DOHH2 (cell line): ENCODE measurements around the gene TSSK2.

Source experiments
- CTCF ChIP-seq: fragments of 200-600 bp; sonication (generic); IDR thresholded peaks from one replicate; pipeline ENCODE4 v1.5.1; 2014; ENCODE audit warnings: antibody characterized with exemption, mild to moderate bottlenecking, low read depth, low read length; ENCODE audit not compliant: poor library complexity, severe bottlenecking
- EZH2phosphoT487 ChIP-seq: fragments of 200-600 bp; sonication (generic); IDR thresholded peaks from 2 replicates; pipeline ENCODE4 v1.6.1; 2017; ENCODE audit warnings: borderline replicate concordance, mild to moderate bottlenecking, antibody characterized with exemption, low read length, moderate library complexity, mixed read lengths

DNA sequence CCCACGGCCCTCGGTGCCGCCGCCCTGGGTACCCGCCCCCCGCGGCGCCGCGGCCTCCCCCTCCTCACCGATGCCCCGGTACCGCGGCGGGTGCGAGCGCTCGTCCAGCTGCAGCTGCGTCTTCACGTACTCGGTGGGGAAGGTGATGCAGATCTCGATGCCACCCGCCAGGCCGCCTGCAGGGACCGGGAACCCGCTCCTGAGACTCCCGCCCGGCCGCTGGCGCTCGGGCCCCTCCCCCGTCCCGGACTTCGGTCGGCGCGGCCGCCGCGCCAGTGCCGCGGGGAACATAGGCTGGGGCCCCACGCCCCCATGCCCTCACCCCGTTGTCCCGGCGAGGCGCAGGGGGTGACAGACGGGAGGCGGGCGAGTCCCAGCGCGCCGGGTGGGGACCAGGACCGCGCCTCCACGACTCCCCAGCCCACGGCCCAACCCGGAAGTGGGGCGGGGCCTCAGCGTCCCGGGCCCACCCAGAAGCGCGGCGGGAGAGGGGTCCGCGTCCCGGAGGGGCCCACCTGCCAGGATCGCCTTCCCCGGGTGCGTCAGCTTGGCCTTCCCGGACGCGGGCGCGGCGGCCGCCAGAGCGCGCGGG is 47.1 kb downstream of the TSSK2 start:
- TF ChIP-seq EZH2phosphoT487 = no peak
- TF ChIP-seq CTCF = no peak
